H9 (cell line): ENCODE results near the gene ARID5A. TPM values are rescaled to one million over a fixed set of nuclear protein-coding genes. Genes with fewer than 3 reads are reported as not detected.

ENCODE experiments used
- DNase-seq: peaks from one replicate; pipeline ENCODE4 v3.0.0-alpha.2; 2017
- H2AFZ ChIP-seq: one replicate; pipeline ENCODE4 v1.6.1; 2013; ENCODE audit warnings: mild to moderate bottlenecking, low read length, control low read depth, moderate library complexity
- H2AK5ac ChIP-seq: 2 replicates; pipeline ENCODE4 v1.6.1; 2013; ENCODE audit warnings: low read length, control low read depth, mixed read lengths; ENCODE audit not compliant: insufficient read length
- H2BK120ac ChIP-seq: one replicate; pipeline ENCODE4 v1.6.1; 2013; ENCODE audit warnings: low read depth, mild to moderate bottlenecking, low read length, control low read depth, inconsistent platforms; ENCODE audit not compliant: poor library complexity, severe bottlenecking
- H2BK12ac ChIP-seq: 2 replicates; pipeline ENCODE4 v1.6.1; 2013; ENCODE audit warnings: low read length, control low read depth, mixed read lengths, low read depth; ENCODE audit not compliant: insufficient read length
- H2BK15ac ChIP-seq: 2 replicates; pipeline ENCODE4 v1.6.1; 2013; ENCODE audit warnings: low read depth, low read length, control low read depth
- H2BK20ac ChIP-seq: one replicate; pipeline ENCODE4 v1.6.1; 2013; ENCODE audit warnings: low read depth, mild to moderate bottlenecking, low read length, control low read depth, inconsistent platforms; ENCODE audit not compliant: poor library complexity, severe bottlenecking
- H2BK5ac ChIP-seq: 2 replicates; pipeline ENCODE4 v1.6.1; 2013; ENCODE audit warnings: low read length, control low read depth, mixed read lengths; ENCODE audit not compliant: insufficient read length
- H3K14ac ChIP-seq: 2 replicates; pipeline ENCODE4 v1.6.1; 2013; ENCODE audit warnings: low read length, control low read depth; ENCODE audit not compliant: insufficient read depth
- H3K18ac ChIP-seq: 2 replicates; pipeline ENCODE4 v1.6.1; 2013; ENCODE audit warnings: low read depth, mild to moderate bottlenecking, mixed read lengths, low read length, control low read depth; ENCODE audit not compliant: insufficient read length
- H3K23ac ChIP-seq: 2 replicates; pipeline ENCODE4 v1.6.1; 2013; ENCODE audit warnings: low read length, control low read depth, mixed read lengths, low read depth; ENCODE audit not compliant: insufficient read length
- H3K23me2 ChIP-seq: 2 replicates; pipeline ENCODE4 v1.6.1; 2013; ENCODE audit warnings: low read depth, mild to moderate bottlenecking, mixed read lengths, low read length, control low read depth; ENCODE audit not compliant: insufficient read length, poor library complexity, severe bottlenecking
- H3K27ac ChIP-seq: 2 replicates; pipeline ENCODE4 v1.5.1; 2013; ENCODE audit warnings: low read length, control low read depth, mixed read lengths, low read depth; ENCODE audit not compliant: insufficient read length
- H3K27me3 ChIP-seq: 2 replicates; pipeline ENCODE4 v1.6.1; 2013; ENCODE audit warnings: low read length, control low read depth, inconsistent platforms; ENCODE audit not compliant: insufficient read depth
- H3K4ac ChIP-seq: 2 replicates; pipeline ENCODE4 v1.6.1; 2013; ENCODE audit warnings: low read depth, mild to moderate bottlenecking, control low read depth, inconsistent platforms, low read length, moderate library complexity
- H3K4me1 ChIP-seq: 2 replicates; pipeline ENCODE4 v1.6.1; 2013; ENCODE audit warnings: low read length, control low read depth, inconsistent platforms; ENCODE audit not compliant: insufficient read depth
- H3K4me2 ChIP-seq: 2 replicates; pipeline ENCODE4 v1.6.1; 2013; ENCODE audit warnings: low read length, control low read depth, mixed read lengths; ENCODE audit not compliant: insufficient read length, insufficient read depth
- H3K56ac ChIP-seq: 2 replicates; pipeline ENCODE4 v1.6.1; 2013; ENCODE audit warnings: low read depth, mild to moderate bottlenecking, mixed read lengths, low read length, control low read depth; ENCODE audit not compliant: insufficient read length
- H3K79me1 ChIP-seq: 2 replicates; pipeline ENCODE4 v1.6.1; 2013; ENCODE audit warnings: low read depth, mild to moderate bottlenecking, moderate library complexity, low read length, control low read depth, inconsistent platforms; ENCODE audit not compliant: insufficient read depth, poor library complexity, severe bottlenecking
- H3K79me2 ChIP-seq: 2 replicates; pipeline ENCODE4 v1.6.1; 2013; ENCODE audit warnings: low read length, control low read depth, inconsistent platforms; ENCODE audit not compliant: insufficient read depth
- H3K9ac ChIP-seq: 2 replicates; pipeline ENCODE4 v1.6.1; 2013; ENCODE audit warnings: low read length, control low read depth, mixed read lengths; ENCODE audit not compliant: insufficient read length; ENCODE audit errors: extremely low read depth
- H3K9me3 ChIP-seq: one replicate; pipeline ENCODE4 v1.6.1; 2013; ENCODE audit warnings: low read depth, low read length, inconsistent platforms; ENCODE audit not compliant: control insufficient read depth
- H3T11ph ChIP-seq: one replicate; pipeline ENCODE4 v1.6.1; 2013; ENCODE audit warnings: mild to moderate bottlenecking, low read length, control low read depth, inconsistent platforms
- H4K20me1 ChIP-seq: one replicate; pipeline ENCODE4 v1.6.1; 2013; ENCODE audit not compliant: control insufficient read depth, insufficient read length, insufficient read depth
- H4K5ac ChIP-seq: 2 replicates; pipeline ENCODE4 v1.6.1; 2013; ENCODE audit warnings: low read depth, mild to moderate bottlenecking, mixed read lengths, low read length, control low read depth; ENCODE audit not compliant: insufficient read length
- H4K8ac ChIP-seq: replicated peaks from 2 replicates; pipeline ENCODE4 v1.6.1; 2013; ENCODE audit warnings: low read length, control low read depth, mixed read lengths, low read depth; ENCODE audit not compliant: insufficient read length
- H4K91ac ChIP-seq: 2 replicates; pipeline ENCODE4 v1.6.1; 2013; ENCODE audit warnings: low read depth, mild to moderate bottlenecking, moderate library complexity, mixed read lengths, low read length, control low read depth; ENCODE audit not compliant: insufficient read length
- H3K27ac Mint-ChIP-seq, 3 experiments: 2 replicates in 2 of 3; 3 replicates in 1 of 3; pipeline ENCODE4 v1.8.0; 2020 to 2021; ENCODE audit warnings: mixed read lengths in 3 of 3, mild to moderate bottlenecking in 1 of 3, moderate library complexity in 1 of 3
- H3K27me3 Mint-ChIP-seq: 2 replicates; pipeline ENCODE4 v1.8.0; 2021; ENCODE audit warnings: low read depth, mild to moderate bottlenecking, moderate library complexity, mixed read lengths
- H3K36me3 Mint-ChIP-seq, 3 experiments: 2 replicates in 2 of 3; 3 replicates in 1 of 3; pipeline ENCODE4 v1.8.0; 2020 to 2021; ENCODE audit warnings: low read depth in 3 of 3, mixed read lengths in 3 of 3; ENCODE audit not compliant: insufficient read depth in 1 of 3
- H3K4me1 Mint-ChIP-seq, 2 experiments: 2 replicates each; pipeline ENCODE4 v1.8.0; 2020; ENCODE audit warnings: mixed read lengths in 2 of 2
- H3K4me3 Mint-ChIP-seq, 2 experiments: 2 replicates in 1 of 2; 3 replicates in 1 of 2; pipeline ENCODE4 v1.8.0; 2020 to 2021; ENCODE audit warnings: mild to moderate bottlenecking in 2 of 2, mixed read lengths in 2 of 2, moderate library complexity in 1 of 2
- H3K9me3 Mint-ChIP-seq, 2 experiments: 2 replicates in 1 of 2; 3 replicates in 1 of 2; pipeline ENCODE4 v1.8.0; 2020; ENCODE audit warnings: mild to moderate bottlenecking in 2 of 2, mixed read lengths in 2 of 2, moderate library complexity in 1 of 2
- CTCF ChIP-seq: fragments of 200-600 bp; sonication (generic); conservative IDR thresholded peaks from 3 replicates; pipeline ENCODE4 v1.8.0; 2021; ENCODE audit warnings: antibody characterized with exemption, mild to moderate bottlenecking
- WGBS: extraction: QIAGEN DNeasy Blood & Tissue Kit; methylation state at CpG from one replicate; pipeline ENCODE4 v1.1.7; 2013; ENCODE audit warnings: missing lambda C conversion rate, low lambda C conversion rate, mixed read lengths; ENCODE audit not compliant: insufficient read length; ENCODE audit errors: extremely low coverage; 5-methylcytosine and 5-hydroxymethylcytosine counted together
- total RNA-seq: library from RNA; stranded (reverse); gene quantifications from 2 replicates; pipeline ENCODE4 v1.2.1, GENCODE V29; 2021

The ARID5A gene
- total RNA-seq, 1 experiment from 2014 or later, result 4.5 TPM

GRCh38 chr2:96503637-96504243 is 32.8 kb upstream of the ARID5A start:
- Histone ChIP-seq H2BK20ac (no peak overlapping the region), H2BK120ac (no peak overlapping the region), H4K5ac (no peak overlapping the region), H2AK5ac (no peak overlapping the region), H4K20me1 (no peaks in the 10 kb centered on the region), H3K14ac (no peak overlapping the region), H3K27ac (no peak overlapping the region), H2BK15ac (no peak overlapping the region), H3K79me1 (no peaks in the 10 kb centered on the region), H2BK12ac (no peak overlapping the region), H3K79me2 (no peaks in the 10 kb centered on the region), H3K4me2 (no peak overlapping the region), H3K9me3 (no peaks in the 10 kb centered on the region), H4K91ac (no peak overlapping the region), H2AFZ (no peak overlapping the region), H2BK5ac (no peak overlapping the region), H4K8ac (no peak overlapping the region), H3K27me3 (no peaks in the 10 kb centered on the region; the same call in 1 of the 2 replicates), H3K4ac (no peak overlapping the region), H3K23me2 (no peaks in the 10 kb centered on the region), H3K9ac (no peak overlapping the region), H3K56ac (no peak overlapping the region), H3K4me1 (no peaks in the 10 kb centered on the region), H3K23ac (no peak overlapping the region), H3T11ph (no peak overlapping the region), H3K18ac (no peak overlapping the region)
- H3K36me3 Mint-ChIP-seq, result no peaks in the 10 kb centered on the region
- H3K27me3 Mint-ChIP-seq, result peaks cover 13% of the 10 kb centered on the region
- no peak for DNase-seq
- no peak overlapping the region for H3K27ac Mint-ChIP-seq
- H3K4me3 Mint-ChIP-seq, result no peak overlapping the region
- peaks cover 14 to 19% of the 10 kb centered on the region in 2 experiments for H3K4me1 Mint-ChIP-seq
- no peaks in the 10 kb centered on the region; a peak in 1 of 5 replicates for H3K9me3 Mint-ChIP-seq
- WGBS, result no CpG with 5 or more reads among the region's 12 CpGs
- TF ChIP-seq CTCF, result no peak
